T-cell (primary cell): ENCODE data around the gene PDCD11. TPM values are rescaled to one million over a fixed set of nuclear protein-coding genes. Genes with fewer than 3 reads are reported as not detected.

Source experiments
- total RNA-seq, 35 experiments: library from RNA in 6 of 35; stranded (reverse) in 6 of 35; fragments of 120-200 nt in 1 of 35; gene quantifications; one replicate each; pipeline versions ENCODE4 v1.2.1 to v1.2.4 and lab custom pipeline; 2013 to 2026

PDCD11 gene
- total RNA-seq, 5 donors from 2014 or later (not counting 1 experiment from before 2014, with no cell fraction given), result 24.0 to 53.3 (median 45.2) TPM

Other genes with a start within 250 kb of the PDCD11 start
- 10 to 100 TPM; 49.7 to 63.5 (median 54.0) TPM for gene NT5C2, start 203.4 kb upstream of the PDCD11 start, total RNA-seq
- gene RPEL1, start 150.7 kb upstream of the PDCD11 start, total RNA-seq, result not detected
- gene INA, start 119.5 kb upstream of the PDCD11 start, total RNA-seq, result not detected
- gene PCGF6, start 45.5 kb upstream of the PDCD11 start, total RNA-seq, result 1 to 10 TPM; 4.7 to 8.3 (median 7.6) TPM
- 1 to 10 TPM; 5.6 to 7.0 (median 6.3) TPM for gene TAF5, start 28.6 kb upstream of the PDCD11 start, total RNA-seq
- gene ATP5MK, start 151 bp upstream of the PDCD11 start, total RNA-seq, result 100 to 1,000 TPM; 119 to 142 (median 127) TPM
- gene CALHM2, start 55.7 kb downstream of the PDCD11 start, total RNA-seq, result 10 to 100 TPM in 4 of 5 donors, 1 to 10 TPM in 1; 8.9 to 76.7 (median 46.8) TPM
- not detected for gene CALHM1, start 62.3 kb downstream of the PDCD11 start, total RNA-seq
- gene CALHM3, start 82.6 kb downstream of the PDCD11 start, total RNA-seq, result not detected
- 1 to 10 TPM in 1 of 5 donors, under 1 TPM in 4; 0.46 to 1.7 (median 0.84) TPM for gene NEURL1, start 97.1 kb downstream of the PDCD11 start, total RNA-seq